Measurements from ENCODE around the gene GDF11. TPM values are rescaled to one million over a fixed set of nuclear protein-coding genes. Genes with fewer than 3 reads are reported as not detected.
A peak's percentile ranks its signal among the peaks of the same experiment; 100 is the strongest.

GDF11 gene
- total and polyA plus RNA-seq, 2 of the 8 experiments (the other 6 are each of a cell fraction or from before 2014, with no cell fraction given) = 12.1 to 15.1 TPM

DNA sequence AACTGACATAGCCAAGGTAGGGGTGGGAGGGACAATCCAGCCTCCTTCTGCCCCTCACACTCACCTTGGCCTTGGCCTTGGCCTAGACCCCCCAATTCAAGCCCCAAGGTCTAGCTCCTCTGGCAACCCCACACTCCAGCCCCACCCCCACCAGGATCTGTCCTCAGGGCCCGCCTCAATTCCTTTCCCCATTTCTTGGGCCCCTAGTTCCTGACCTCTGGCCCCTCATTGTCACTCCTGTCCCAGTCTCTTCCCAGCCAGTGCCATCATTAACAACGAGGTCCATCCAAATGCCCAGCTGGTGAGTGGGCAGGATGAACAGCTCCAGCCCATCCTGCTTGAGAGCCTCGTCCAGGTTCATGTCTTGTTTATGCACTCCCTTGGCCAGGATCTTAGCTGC is 6.8 kb upstream of the GDF11 start:
- Histone ChIP-seq H3K23ac (ENCODE audit: insufficient read length) (no peak overlapping the region), H2BK5ac (ENCODE audit: low read depth, low read length) (no peak overlapping the region), H3K36me3 (ENCODE audit: control insufficient read depth in 2 of 4, insufficient read depth in 4 of 4, low read length in 3 of 4) (no peaks in the 10 kb centered on the region), H3K23me2 (ENCODE audit: low read depth, low read length) (peaks cover 3% of the 10 kb centered on the region), H2BK15ac (ENCODE audit: low read length) (0 out of 2 replicates have a peak overlapping the region, but pooled peaks have one; percentile 29), H3K27ac (ENCODE audit: low read depth, low read length) (no peak overlapping the region), H2AFZ (ENCODE audit: low read length) (no peak overlapping the region), H3K9ac (replicated peaks in 1 of 4; ENCODE audit: extremely low read depth in 1 of 4, low read depth in 3 of 4, low read length in 3 of 4) (no peak overlapping the region), H3K56ac (replicated peaks; ENCODE audit: insufficient read length, low read depth, low read length) (no peak overlapping the region), H2AK5ac (ENCODE audit: low read depth, low read length) (no peak overlapping the region), H3K27me3 (replicated peaks in 1 of 4; ENCODE audit: control insufficient read depth in 3 of 4, extremely low read depth in 1 of 4, insufficient read depth in 3 of 4, low read length in 3 of 4) (no peaks in the 10 kb centered on the region), H3K9me3 (ENCODE audit: insufficient read depth in 2 of 2, low read depth in 1 of 2, low read length in 1 of 2) (no peaks in the 10 kb centered on the region), H3K4me1 (replicated peaks in 1 of 4; ENCODE audit: control insufficient read depth in 3 of 4, insufficient read depth in 4 of 4, low read length in 3 of 4) (peaks cover 0 to 16% (median 8%) of the 10 kb centered on the region in 4 experiments; a peak in 5 of 7 replicates), H4K91ac (replicated peaks; ENCODE audit: insufficient read length, low read length) (no peak overlapping the region), H3K18ac (ENCODE audit: extremely low read depth, low read length) (no peak overlapping the region; the same call in 1 of the 2 replicates), H2BK12ac (ENCODE audit: low read depth, low read length) (peak overlapping the region; percentile 39; the same call in 1 of the 2 replicates), H2BK20ac (ENCODE audit: low read length) (0 out of 2 replicates have a peak overlapping the region, but pooled peaks have one; percentile 21), H2BK120ac (replicated peaks; ENCODE audit: low read depth, low read length) (no peak overlapping the region), H3K4me2 (ENCODE audit: insufficient read depth in 1 of 2, low read depth in 2 of 2, low read length in 2 of 2) (no peak overlapping the region), H3K4ac (replicated peaks; ENCODE audit: insufficient read length, low read depth, low read length) (peak overlapping the region; percentile 87), H3K79me1 (ENCODE audit: low read depth, low read length) (no peaks in the 10 kb centered on the region), H4K5ac (ENCODE audit: insufficient read length, low read depth, low read length) (no peak overlapping the region), H4K20me1 (replicated peaks in 1 of 2; ENCODE audit: control insufficient read depth in 1 of 2, insufficient read depth in 2 of 2, low read length in 2 of 2) (no peaks in the 10 kb centered on the region), H3K79me2 (ENCODE audit: control insufficient read depth in 1 of 2, insufficient read depth in 2 of 2, low read length in 2 of 2) (no peaks in the 10 kb centered on the region), H4K8ac (ENCODE audit: extremely low read depth, insufficient read depth, low read length) (no peak overlapping the region), H3K14ac (ENCODE audit: insufficient read length) (no peak overlapping the region), H3K4me3 (ENCODE audit: extremely low read depth in 1 of 4, insufficient read depth in 2 of 4, low read depth in 3 of 4, low read length in 4 of 4) (no peak overlapping the region)
- no peak for DNase-seq (ENCODE audit: low read depth in 1 of 2, low spot score in 2 of 2)
- WGBS, 2 experiments (ENCODE audit: extremely low coverage in 1 of 2, insufficient coverage in 1 of 2, insufficient read length in 1 of 2, insufficient replicate concordance in 2 of 2, low coverage in 1 of 2, low lambda C conversion rate in 2 of 2, missing lambda C conversion rate in 1 of 2) = 95% methylated on average over 2 of the region's 3 CpGs; no CpG with 5 or more reads in 1 of the 2 experiments
- ChIA-PET POLR2A (ENCODE audit: partially characterized antibody) (interaction anchor here (34.1 kb wide), 1 partner anchor 30 kb away, joined by 809 read pairs; no protein-coding TSS in a partner anchor), CTCF (ENCODE audit: partially characterized antibody) (interaction anchor here (0.9 to 11.1 kb wide), 20 partner anchors 8 to 190 kb away, joined by 3 to 229 read pairs (median 17); partner anchors contain the start of genes BLOC1S1, ITGA7, ORMDL2 and PYM1)
- no peak for FAIRE-seq
- TF ChIP-seq RXRA (IDR thresholded peaks at IDR 0.05; ENCODE audit: insufficient read depth, low read depth, low read length) (no peak), CBX8 (IDR thresholded peaks at IDR 0.05; ENCODE audit: borderline replicate concordance, low read depth, low read length) (no peak), SP1 (IDR thresholded peaks at IDR 0.05; ENCODE audit: low read depth, low read length) (no peak)

Data from H1 (cell line).